K562 (cell line): Measurements from ENCODE around the gene ZDHHC8. TPM values are rescaled to one million over a fixed set of nuclear protein-coding genes. Genes with fewer than 3 reads are reported as not detected.

ENCODE experiments used
- BCOR ChIP-seq: fragments of 450-650 bp; IDR thresholded peaks from 2 replicates; pipeline ENCODE4 v1.6.1; 2016
- HNRNPLL ChIP-seq: fragments of 200-400 bp; formaldehyde crosslinking; IDR thresholded peaks from 2 replicates; pipeline ENCODE4 v1.6.1; 2017; ENCODE audit warnings: low read length, low read depth, mild to moderate bottlenecking; ENCODE audit not compliant: poor library complexity, severe bottlenecking
- JUND ChIP-seq, 2 experiments: IDR thresholded peaks; 2 replicates in 1 of 2; 3 replicates in 1 of 2; pipeline ENCODE4 v1.6.1; 2011; ENCODE audit warnings: borderline replicate concordance in 2 of 2, low read depth in 2 of 2, low read length in 2 of 2, improper control_type of control experiment in 1 of 2, missing biosample characterization in 1 of 2, missing genetic modification characterization in 1 of 2, missing genetic modification reagents in 1 of 2
- polyA plus RNA-seq, 8 experiments: library from polyadenylated mRNA; depleted of rRNA in 4 of 8; stranded (reverse) in 5 of 8; unstranded in 3 of 8; fragments of >200 nt; fragmentation: Nextera tagmentation in 2 of 8; fragmentation: Illumina TruSeq in 1 of 8; extraction: Ambion mirVana in 2 of 8; extraction: Trizol in 1 of 8; gene quantifications; 2 replicates each; pipeline versions ENCODE4 v1.2.1 to v1.2.3, GENCODE V29; 2011 to 2014; ENCODE audit warnings: inconsistent platforms in 1 of 8, missing spikeins in 1 of 8
- total RNA-seq, 7 experiments: library from RNA; depleted of rRNA in 6 of 7; stranded (reverse); fragments of >200 nt in 6 of 7; fragmentation: Illumina TruSeq in 2 of 7; extraction: Trizol in 2 of 7; gene quantifications; 2 replicates each; pipeline versions ENCODE4 v1.2.1 to v1.2.3, GENCODE V29; 2011 to 2021; ENCODE audit warnings: low replicate concordance in 1 of 7
- TF ChIP-seq, protein P1 (sequence below): sonication (generic); formaldehyde crosslinking; IDR thresholded peaks from 2 replicates; pipeline ENCODE4 v1.8.1; 2022; ENCODE audit warnings: missing genetic modification reagents
- TF ChIP-seq, protein P2 (sequence below), 2 experiments: fragments of 450-650 bp; IDR thresholded peaks; 2 replicates each; pipeline ENCODE4 v1.6.1; 2016
- TF ChIP-seq, protein P3 (sequence below): fragments of 200-800 bp; sonication (Bioruptor generic); IDR thresholded peaks from 2 replicates; pipeline ENCODE4 v1.6.1; 2016; ENCODE audit warnings: missing genetic modification characterization, missing compliant biosample characterization

Gene ZDHHC8
- total and polyA plus RNA-seq, 9 of the 15 experiments (the other 6 are each of a cell fraction or from before 2014, with no cell fraction given): 0.04 to 109 (median 16.4) TPM

DNA sequence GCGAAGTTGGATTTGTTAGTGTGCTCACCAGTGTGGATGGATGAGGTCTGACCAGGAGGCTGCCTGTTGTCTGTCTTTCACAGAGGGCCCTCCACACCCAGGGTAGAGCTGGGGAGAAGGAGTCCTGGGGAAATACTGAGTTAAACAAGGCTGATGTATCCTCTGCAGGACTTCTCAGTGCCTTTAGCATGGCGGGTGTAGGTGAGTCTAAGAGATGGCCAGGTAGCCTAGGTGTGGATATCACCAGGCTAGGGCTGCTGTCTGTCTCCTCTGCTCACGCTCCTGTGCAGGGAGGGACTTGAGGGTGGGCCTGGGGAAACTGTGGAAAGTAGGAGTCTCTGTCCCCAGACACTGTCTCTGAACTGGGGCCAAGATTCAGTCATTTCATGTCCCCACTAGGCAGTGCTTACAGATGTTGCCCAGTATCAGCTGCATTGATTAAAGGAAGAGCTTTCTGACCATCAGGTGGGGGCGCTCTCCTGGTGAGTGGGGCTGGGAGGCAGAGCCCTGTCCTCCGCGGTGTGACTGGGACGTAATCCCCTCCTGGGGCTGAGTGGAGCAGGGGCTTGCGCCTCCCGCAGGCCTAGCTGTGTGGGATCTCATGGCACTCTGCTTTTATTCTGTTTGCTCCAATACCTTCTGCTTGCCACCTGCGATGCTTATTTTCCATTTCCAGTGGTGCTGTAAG lies 54.7 kb downstream of the ZDHHC8 start (continued):
- TF ChIP-seq JUND (IDR thresholded peaks at IDR 0.05; ENCODE audit: borderline replicate concordance, low read depth, low read length) (0 out of 2 replicates have a peak, but pooled peaks have one; percentile 4), JUND (tag; IDR thresholded peaks at IDR 0.05; ENCODE audit: borderline replicate concordance, low read depth, low read length) (no peak), HNRNPLL (no peak), BCOR (peak; percentile 86)
- TF ChIP-seq, protein P1, sequence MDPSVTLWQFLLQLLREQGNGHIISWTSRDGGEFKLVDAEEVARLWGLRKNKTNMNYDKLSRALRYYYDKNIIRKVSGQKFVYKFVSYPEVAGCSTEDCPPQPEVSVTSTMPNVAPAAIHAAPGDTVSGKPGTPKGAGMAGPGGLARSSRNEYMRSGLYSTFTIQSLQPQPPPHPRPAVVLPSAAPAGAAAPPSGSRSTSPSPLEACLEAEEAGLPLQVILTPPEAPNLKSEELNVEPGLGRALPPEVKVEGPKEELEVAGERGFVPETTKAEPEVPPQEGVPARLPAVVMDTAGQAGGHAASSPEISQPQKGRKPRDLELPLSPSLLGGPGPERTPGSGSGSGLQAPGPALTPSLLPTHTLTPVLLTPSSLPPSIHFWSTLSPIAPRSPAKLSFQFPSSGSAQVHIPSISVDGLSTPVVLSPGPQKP: peak; percentile 52; the same call in 1 of the 2 replicates
- TF ChIP-seq, protein P2, sequence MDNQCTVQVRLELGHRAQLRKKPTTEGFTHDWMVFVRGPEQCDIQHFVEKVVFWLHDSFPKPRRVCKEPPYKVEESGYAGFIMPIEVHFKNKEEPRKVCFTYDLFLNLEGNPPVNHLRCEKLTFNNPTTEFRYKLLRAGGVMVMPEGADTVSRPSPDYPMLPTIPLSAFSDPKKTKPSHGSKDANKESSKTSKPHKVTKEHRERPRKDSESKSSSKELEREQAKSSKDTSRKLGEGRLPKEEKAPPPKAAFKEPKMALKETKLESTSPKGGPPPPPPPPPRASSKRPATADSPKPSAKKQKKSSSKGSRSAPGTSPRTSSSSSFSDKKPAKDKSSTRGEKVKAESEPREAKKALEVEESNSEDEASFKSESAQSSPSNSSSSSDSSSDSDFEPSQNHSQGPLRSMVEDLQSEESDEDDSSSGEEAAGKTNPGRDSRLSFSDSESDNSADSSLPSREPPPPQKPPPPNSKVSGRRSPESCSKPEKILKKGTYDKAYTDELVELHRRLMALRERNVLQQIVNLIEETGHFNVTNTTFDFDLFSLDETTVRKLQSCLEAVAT (IDR thresholded peaks at IDR 0.05): no peak
- TF ChIP-seq, protein P3, sequence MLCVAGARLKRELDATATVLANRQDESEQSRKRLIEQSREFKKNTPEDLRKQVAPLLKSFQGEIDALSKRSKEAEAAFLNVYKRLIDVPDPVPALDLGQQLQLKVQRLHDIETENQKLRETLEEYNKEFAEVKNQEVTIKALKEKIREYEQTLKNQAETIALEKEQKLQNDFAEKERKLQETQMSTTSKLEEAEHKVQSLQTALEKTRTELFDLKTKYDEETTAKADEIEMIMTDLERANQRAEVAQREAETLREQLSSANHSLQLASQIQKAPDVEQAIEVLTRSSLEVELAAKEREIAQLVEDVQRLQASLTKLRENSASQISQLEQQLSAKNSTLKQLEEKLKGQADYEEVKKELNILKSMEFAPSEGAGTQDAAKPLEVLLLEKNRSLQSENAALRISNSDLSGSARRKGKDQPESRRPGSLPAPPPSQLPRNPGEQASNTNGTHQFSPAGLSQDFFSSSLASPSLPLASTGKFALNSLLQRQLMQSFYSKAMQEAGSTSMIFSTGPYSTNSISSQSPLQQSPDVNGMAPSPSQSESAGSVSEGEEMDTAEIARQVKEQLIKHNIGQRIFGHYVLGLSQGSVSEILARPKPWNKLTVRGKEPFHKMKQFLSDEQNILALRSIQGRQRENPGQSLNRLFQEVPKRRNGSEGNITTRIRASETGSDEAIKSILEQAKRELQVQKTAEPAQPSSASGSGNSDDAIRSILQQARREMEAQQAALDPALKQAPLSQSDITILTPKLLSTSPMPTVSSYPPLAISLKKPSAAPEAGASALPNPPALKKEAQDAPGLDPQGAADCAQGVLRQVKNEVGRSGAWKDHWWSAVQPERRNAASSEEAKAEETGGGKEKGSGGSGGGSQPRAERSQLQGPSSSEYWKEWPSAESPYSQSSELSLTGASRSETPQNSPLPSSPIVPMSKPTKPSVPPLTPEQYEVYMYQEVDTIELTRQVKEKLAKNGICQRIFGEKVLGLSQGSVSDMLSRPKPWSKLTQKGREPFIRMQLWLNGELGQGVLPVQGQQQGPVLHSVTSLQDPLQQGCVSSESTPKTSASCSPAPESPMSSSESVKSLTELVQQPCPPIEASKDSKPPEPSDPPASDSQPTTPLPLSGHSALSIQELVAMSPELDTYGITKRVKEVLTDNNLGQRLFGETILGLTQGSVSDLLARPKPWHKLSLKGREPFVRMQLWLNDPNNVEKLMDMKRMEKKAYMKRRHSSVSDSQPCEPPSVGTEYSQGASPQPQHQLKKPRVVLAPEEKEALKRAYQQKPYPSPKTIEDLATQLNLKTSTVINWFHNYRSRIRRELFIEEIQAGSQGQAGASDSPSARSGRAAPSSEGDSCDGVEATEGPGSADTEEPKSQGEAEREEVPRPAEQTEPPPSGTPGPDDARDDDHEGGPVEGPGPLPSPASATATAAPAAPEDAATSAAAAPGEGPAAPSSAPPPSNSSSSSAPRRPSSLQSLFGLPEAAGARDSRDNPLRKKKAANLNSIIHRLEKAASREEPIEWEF (CRISPR knock-in tag): no peak
